ENCODE data around the gene CCDC40. TPM values are rescaled to one million over a fixed set of nuclear protein-coding genes. Genes with fewer than 3 reads are reported as not detected.

Gene CCDC40
- total and polyA plus RNA-seq, 2 donors (not counting 1 experiment from before 2014, with no cell fraction given), result 0.63 to 3.2 TPM

DNA sequence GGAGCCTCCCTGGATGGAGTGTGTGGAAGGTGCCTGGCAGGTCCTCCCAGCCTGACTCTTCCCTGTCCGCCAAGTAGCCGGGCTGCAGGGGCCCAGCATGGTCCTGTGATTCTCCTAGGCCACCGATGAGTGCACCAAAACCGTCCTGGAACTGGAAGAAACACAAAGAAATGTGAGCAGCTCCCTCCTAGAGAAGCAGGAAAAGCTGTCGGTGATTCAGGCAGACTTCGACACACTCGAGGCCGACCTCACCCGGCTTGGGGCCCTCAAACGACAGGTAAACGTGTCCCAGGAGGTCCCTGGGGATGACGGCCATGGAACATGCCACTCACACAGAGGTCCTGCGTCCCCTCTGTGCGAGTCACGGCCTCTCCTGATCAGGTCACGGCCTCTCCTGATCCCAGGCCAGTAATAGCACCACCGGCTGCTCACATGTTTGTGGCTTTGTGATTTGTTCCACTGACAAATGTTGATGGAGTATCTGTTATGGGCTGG is 60.7 kb downstream of the CCDC40 start:
- POLR2A ChIA-PET, result no interaction called here
- CTCF ChIA-PET, result no interaction called here

More for the DNA sequence above, 60.7 kb downstream of the CCDC40 start:
- Histone ChIP-seq H3K79me2 (ENCODE audit: control insufficient read depth, insufficient read depth, low read length) (no peaks in the 10 kb centered on the region), H3K4me3 (ENCODE audit: control extremely low read depth in 1 of 5, extremely low read depth in 1 of 5, insufficient read depth in 1 of 5, low read depth in 2 of 5, low read length in 4 of 5) (no peak overlapping the region), H3K36me3 (replicated peaks in 1 of 2; ENCODE audit: control extremely low read depth in 1 of 2, control insufficient read depth in 1 of 2, extremely low read depth in 1 of 2, insufficient read depth in 2 of 2, low read length in 1 of 2) (no peaks in the 10 kb centered on the region), H3K27me3 (replicated peaks in 1 of 4; ENCODE audit: control extremely low read depth in 1 of 4, control insufficient read depth in 3 of 4, insufficient read depth in 4 of 4, low read length in 3 of 4) (peaks cover 0 to 3% (median 0%) of the 10 kb centered on the region in 4 experiments), H3K9me3 (ENCODE audit: control extremely low read depth in 1 of 3, control insufficient read depth in 2 of 3, insufficient read depth in 1 of 3, low read length in 2 of 3) (no peaks in the 10 kb centered on the region), H4K20me1 (ENCODE audit: control insufficient read depth, insufficient read depth, low read length, poor library complexity, severe bottlenecking) (no peaks in the 10 kb centered on the region), H3K4me1 (ENCODE audit: control insufficient read depth in 2 of 2, insufficient read depth in 2 of 2, low read length in 2 of 2) (peaks cover 12 to 18% of the 10 kb centered on the region in 2 donors), H3K9ac (ENCODE audit: low read length) (no peak overlapping the region), H3K4me2 (replicated peaks; ENCODE audit: low read depth, low read length, poor library complexity, severe bottlenecking) (no peak overlapping the region), H3K27ac (ENCODE audit: low read length in 2 of 2) (no peak overlapping the region), H2AFZ (ENCODE audit: insufficient read depth, low read depth, low read length, poor library complexity, severe bottlenecking) (no peak overlapping the region)
- TF ChIP-seq EZH2 (IDR thresholded peaks at IDR 0.05; ENCODE audit: borderline replicate concordance, insufficient read depth, low read depth, low read length, poor library complexity, severe bottlenecking), result no peak
- TF ChIP-seq, protein P1, sequence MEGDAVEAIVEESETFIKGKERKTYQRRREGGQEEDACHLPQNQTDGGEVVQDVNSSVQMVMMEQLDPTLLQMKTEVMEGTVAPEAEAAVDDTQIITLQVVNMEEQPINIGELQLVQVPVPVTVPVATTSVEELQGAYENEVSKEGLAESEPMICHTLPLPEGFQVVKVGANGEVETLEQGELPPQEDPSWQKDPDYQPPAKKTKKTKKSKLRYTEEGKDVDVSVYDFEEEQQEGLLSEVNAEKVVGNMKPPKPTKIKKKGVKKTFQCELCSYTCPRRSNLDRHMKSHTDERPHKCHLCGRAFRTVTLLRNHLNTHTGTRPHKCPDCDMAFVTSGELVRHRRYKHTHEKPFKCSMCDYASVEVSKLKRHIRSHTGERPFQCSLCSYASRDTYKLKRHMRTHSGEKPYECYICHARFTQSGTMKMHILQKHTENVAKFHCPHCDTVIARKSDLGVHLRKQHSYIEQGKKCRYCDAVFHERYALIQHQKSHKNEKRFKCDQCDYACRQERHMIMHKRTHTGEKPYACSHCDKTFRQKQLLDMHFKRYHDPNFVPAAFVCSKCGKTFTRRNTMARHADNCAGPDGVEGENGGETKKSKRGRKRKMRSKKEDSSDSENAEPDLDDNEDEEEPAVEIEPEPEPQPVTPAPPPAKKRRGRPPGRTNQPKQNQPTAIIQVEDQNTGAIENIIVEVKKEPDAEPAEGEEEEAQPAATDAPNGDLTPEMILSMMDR (IDR thresholded peaks at IDR 0.05), result no peak
- no peak overlapping the region for H3K4me3 Mint-ChIP-seq
- H3K9me3 Mint-ChIP-seq (ENCODE audit: insufficient read depth), result no peaks in the 10 kb centered on the region
- DNase-seq, result no peak
- no peaks in the 10 kb centered on the region for H3K27me3 Mint-ChIP-seq
- peaks cover 16% of the 10 kb centered on the region for H3K4me1 Mint-ChIP-seq
- WGBS (ENCODE audit: insufficient coverage), result 86% methylated on average over 16 of the region's 17 CpGs
- no peak overlapping the region for H3K27ac Mint-ChIP-seq
- intact Hi-C loops (cut with micrococcal nuclease), result no loop called here
- no peak for ATAC-seq (ENCODE audit: low read depth)

All from B cell (primary cell).